Activated CD4-positive, alpha-beta T cell treated with anti-CD3 and anti-CD28 coated beads, Interleukin-2, Interleukin-4, amounts not matched to agents 100 ng/mL and 50 ng/mL, durations not matched to agents 16 hours and 8 hours (primary cell): ENCODE measurements around the gene EXOSC6.
A peak's percentile ranks its signal among the peaks of the same experiment; 100 is the strongest.
"Not testable (repeated sequence)": the region's sequence is repeated elsewhere in the genome, so short reads cannot be mapped to it uniquely, and the experiment has no call there.

ENCODE experiments used
- DNase-seq: peaks from one replicate; pipeline ENCODE4 v3.0.0-alpha.2; 2020; ENCODE audit warnings: low spot score

The EXOSC6 gene

DNA sequence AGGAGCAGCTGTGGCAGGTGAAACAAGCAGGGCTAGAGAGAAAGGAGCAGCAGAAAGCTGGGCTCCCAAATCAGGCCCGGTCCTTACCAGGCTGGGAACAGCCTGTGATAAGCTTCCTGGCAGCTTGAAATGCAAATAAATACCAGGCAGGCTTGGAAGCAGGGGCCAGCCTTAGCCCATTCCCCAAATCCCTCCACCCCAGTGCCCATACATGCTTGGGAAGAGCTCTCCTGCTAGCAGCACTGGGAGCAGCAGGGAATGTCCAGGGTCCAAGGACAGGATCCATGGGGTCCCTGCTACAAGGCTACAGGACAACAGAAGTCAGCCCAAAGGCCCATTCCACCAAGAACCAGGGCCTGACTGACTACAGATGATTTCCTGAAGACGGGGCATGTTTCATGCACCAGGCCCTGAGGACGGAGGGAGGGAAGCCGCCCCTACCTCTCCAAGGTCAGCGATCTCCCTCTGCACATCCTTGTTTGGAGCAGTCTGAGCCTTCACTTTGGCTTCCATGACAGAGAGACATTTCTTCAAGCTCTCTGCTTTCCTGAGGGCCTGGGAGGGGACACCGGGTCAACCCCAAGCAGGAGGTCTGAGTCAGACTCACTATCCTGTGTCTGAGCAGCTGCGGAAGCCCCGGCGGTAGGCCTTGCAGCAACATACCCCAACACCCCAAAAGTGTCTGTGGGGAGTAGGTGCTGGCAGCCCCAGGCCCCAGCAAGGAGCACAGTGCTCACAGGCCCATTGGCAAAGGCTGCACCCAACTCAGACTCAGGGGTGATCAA, 2.6 kb upstream of the EXOSC6 start:
- no peak for DNase-seq

DNA sequence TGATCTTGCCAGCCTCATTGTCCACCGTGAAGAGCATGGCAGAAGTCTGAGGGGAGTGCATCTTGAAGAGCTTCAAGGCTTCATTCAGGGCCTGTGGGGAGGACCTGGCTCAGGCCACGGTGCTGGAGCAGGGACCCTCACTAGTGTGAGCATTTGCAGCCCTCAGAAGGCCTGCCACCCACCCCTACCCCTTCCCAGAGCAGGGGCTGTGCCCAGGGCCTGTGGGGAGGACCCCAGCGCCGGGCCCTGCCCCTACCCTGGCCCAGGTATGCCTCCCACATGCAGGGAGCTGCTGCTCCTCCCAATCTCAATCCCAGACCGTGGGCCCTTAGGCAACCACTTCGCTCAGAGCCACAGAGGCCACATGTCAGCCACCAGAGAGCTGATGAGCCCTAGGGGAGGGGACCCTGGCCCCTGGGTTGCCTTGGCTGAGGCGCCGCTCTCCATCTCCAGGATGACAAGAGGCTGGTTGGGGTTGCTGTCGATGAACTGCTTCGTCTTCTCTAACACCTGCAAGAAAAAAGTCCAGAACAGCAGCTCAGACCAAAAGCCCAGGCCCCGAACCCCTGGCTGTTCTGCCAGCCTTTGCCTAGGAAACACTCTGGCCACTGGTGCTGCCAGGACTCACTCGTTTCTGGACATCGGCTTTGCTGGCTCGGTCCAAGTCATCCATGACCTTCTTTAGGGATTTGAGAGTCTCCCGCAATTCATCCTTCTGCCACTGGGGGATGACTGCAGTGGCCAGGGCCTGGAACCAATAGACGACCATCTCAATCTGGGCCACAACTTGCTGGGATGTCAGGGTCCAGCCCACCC, 1.8 kb upstream of the EXOSC6 start:
- DNase-seq, result peak; percentile 44

- peak; percentile 20 for DNase-seq
Measured at GRCh38 chr16:70252355-70252988, 732 bp upstream of the EXOSC6 start.

- DNase-seq, result peak; percentile 21
Measured at GRCh38 chr16:70250748-70251628, 752 bp downstream of the EXOSC6 start.

GRCh38 chr16:70249697-70250096, 2.0 kb downstream of the EXOSC6 start:
- not testable (repeated sequence) for DNase-seq

DNA sequence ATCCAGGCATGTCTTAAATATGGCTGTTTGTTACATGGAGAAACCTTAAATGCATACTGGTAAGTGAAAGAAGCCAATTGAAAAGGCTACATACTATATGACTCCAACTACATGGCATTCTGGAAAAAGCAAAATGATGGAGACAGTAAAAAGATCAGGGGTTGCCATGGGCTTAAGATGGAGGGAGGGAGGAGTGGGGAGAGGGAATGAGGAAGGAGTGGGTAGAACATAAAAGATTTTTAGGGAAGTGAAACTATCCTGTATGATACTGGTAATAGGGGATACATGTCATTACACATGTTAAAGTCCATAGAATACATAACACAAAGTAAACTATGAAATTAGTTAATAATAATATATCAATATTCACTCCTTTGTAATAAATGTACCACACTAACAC, 13.0 kb downstream of the EXOSC6 start:
- DNase-seq, result not testable (repeated sequence)

- DNase-seq, result not testable (repeated sequence)
Measured at GRCh38 chr16:70231831-70232230, 19.9 kb downstream of the EXOSC6 start.

- DNase-seq, result not testable (repeated sequence)
Measured at GRCh38 chr16:70226024-70226423, 25.7 kb downstream of the EXOSC6 start.

DNA sequence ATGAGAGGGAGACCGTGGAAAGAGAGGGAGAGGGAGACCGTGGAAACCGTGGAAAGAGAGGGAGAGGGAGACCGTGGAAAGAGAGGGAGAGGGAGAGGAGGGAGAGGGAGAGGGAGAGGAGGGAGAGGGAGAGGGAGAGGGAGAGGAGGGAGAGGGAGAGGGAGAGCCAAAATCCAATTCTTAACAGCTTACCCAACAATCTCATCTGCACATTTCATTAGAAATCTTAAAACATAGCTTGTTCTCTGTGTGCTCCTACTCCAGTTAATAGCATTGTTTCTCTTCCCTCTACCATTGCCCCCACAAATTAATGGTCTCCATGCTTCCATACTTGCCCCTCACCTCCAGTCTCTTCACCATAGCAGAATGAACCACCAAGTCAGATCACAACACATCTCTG, 26.3 kb downstream of the EXOSC6 start:
- not testable (repeated sequence) for DNase-seq

GRCh38 chr16:70224645-70225044, 27.1 kb downstream of the EXOSC6 start:
- DNase-seq, result not testable (repeated sequence)

- DNase-seq, result not testable (repeated sequence)
Measured at GRCh38 chr16:70223971-70224513, 27.7 kb downstream of the EXOSC6 start.

- not testable (repeated sequence) for DNase-seq
Measured at GRCh38 chr16:70223216-70223615, 28.5 kb downstream of the EXOSC6 start.

GRCh38 chr16:70222574-70222973, 29.2 kb downstream of the EXOSC6 start:
- peak; percentile 4 for DNase-seq

DNA sequence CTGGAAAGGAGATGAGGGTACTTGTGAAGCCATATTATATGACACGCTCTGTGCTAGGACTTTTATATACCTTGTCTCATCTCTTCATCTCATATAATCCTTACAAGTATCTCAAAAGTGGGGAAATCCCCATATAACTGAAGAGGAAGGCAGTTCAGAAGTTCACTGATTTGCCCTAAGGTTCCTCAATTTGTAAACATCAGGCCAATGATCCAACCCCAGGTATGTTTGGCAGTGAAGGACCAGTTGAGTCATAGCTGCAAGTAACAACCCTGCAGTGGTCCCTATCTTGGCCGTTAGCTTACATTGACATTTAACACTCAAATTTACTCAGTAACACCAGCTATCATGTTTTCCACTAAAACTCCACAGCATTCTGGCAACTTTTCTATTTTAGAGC, 33.2 kb downstream of the EXOSC6 start:
- not testable (repeated sequence) for DNase-seq

- DNase-seq, result not testable (repeated sequence)
Measured at GRCh38 chr16:70206382-70206781, 45.4 kb downstream of the EXOSC6 start.

DNA sequence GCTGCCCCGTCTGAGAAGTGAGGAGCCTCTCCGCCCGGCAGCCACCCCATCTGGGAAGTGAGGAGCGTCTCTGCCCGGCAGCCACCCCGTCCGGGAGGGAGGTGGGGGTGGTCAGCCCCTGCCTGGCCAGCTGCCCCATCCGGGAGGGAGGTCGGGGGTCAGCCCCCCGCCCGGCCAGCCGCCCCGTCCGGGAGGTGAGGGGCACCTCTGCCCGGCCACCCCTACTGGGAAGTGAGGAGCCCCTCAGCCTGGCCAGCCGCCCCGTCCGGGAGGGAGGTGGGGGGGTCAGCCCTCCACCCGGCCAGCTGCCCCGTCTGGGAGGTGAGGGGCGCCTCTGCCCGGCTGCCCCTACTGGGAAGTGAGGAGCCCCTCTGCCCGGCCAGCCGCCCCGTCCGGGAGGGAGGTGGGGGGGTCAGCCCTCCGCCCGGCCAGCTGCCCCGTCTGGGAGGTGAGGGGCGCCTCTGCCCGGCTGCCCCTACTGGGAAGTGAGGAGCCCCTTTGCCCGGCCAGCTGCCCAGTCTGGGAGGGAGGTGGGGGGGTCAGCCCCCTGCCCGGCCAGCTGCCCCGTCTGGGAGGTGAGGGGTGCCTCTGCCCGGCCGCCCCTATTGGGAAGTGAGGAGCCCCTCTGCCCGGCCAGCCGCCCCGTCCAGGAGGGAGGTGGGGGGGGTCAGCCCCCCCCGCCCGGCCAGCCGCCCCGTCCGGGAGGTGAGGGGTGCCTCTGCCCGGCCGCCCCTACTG, 46.9 kb downstream of the EXOSC6 start:
- not testable (repeated sequence) for DNase-seq

DNA sequence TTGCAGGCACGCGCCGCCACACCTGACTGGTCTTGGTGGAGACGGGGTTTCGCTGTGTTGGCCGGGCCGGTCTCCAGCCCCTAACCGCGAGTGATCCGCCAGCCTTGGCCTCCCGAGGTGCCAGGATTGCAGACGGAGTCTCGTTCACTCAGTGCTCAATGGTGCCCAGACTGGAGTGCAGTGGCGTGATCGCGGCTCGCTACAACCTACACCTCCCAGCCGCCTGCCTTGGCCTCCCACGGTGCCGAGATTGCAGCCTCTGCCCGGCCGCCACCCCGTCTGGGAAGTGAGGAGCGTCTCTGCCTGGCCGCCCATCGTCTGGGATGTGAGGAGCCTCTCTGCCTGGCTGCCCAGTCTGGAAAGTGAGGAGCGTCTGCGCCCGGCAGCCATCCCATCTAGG, 47.7 kb downstream of the EXOSC6 start:
- not testable (repeated sequence) for DNase-seq

DNA sequence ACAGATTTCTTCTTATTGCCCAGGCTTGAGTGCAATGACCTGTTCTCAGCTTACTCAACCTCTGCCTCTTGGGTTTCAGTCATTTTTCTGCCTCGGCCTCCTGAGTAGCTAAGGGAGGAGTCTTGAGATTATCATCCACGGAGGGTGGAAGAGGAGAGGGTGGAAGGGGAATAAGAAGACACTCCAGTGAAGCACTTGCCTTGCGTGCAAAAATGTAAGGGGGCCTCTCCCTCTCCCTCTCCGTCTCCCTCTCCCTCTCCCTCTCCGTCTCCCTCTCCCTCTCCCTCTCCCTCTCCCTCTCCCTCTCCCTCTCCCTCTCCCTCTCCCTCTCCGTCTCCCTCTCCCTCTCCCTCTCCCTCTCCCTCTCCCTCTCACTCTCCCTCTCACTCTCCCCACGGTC, 48.2 kb downstream of the EXOSC6 start:
- DNase-seq, result not testable (repeated sequence)

GRCh38 chr16:70200063-70200462, 51.7 kb downstream of the EXOSC6 start:
- DNase-seq, result not testable (repeated sequence)

- not testable (repeated sequence) for DNase-seq
Measured at GRCh38 chr16:70199170-70199569, 52.6 kb downstream of the EXOSC6 start.
